ENCODE measurements around the gene SPRYD3.

Gene SPRYD3

DNA sequence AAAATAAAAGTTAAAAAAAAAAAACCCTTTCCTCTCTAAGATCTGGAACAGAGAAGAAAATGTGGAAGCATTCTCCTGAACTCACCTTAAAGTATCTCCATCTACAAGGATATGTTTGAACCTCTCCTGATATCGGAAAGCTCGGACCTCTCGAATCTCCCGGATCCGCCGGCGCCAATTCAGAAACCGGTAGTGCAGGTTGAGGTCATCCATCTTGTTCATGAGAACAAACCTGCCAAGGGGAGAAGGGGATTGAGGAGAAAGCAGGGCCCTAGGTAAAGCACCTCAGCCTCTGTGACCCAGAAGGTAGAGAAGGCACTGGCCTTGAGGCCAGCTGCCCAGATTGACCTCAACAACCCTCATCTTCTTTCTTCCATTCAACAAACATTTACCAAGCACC lies 2.2 kb downstream of the SPRYD3 start:
- DNase-seq = no peak

GRCh38 chr12:53076461-53076860 lies 2.7 kb downstream of the SPRYD3 start:
- DNase-seq = no peak

DNA sequence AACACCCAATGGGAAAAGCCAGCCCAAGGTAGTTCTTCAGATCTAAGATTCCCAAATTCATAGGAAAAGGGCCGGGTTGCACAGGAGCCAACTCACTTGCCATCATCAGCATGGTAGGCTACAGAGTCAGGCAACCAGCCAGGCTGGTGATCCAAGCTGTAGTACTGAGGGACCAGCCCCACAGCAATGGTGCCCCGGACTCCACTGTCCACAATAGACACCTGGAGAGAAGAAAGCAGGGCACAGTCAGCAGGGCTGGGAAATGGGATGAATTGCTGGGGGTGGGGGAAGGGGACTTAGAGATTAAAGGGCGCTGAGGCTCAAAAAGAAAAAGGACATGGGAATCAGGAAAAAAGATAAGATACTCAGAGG lies 4.2 kb downstream of the SPRYD3 start:
- no peak for DNase-seq

DNA sequence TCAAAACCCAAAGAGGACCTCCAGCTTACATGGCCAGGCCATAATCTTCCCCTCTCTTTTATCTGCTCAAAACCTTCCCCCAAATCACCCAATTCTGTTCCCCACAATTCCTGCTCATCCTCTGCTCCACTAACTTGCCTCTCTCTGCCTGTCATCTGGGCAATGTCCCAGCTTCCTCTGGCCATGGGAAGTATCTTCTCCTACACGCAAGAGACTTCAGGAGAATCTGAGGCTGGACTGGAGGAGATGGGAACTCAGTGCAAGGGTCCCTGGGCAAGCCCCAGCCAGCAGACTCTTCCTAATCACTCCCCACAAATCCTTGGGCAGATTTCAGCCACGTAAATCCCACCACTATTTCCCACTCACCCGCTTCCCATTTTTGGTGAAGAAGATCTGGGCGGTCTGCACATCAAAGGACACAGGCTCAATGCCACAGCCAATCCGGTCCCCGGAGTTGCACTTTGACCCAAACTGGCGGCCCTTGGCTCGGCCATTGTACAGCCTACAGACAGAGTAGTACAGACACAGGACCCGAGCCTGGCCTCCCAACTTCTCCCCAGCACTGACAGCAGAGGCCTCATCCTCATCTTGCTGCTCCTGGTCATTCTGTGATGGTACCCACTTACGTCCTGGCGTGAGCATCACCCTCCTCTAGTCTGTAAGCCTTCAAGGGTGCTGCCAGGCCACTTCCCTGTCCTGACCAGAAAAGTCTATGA lies 4.7 kb downstream of the SPRYD3 start:
- DNase-seq = no peak

- DNase-seq = no peak
These were observed 5.3 kb downstream of the SPRYD3 start for GRCh38 chr12:53073881-53074280.

DNA sequence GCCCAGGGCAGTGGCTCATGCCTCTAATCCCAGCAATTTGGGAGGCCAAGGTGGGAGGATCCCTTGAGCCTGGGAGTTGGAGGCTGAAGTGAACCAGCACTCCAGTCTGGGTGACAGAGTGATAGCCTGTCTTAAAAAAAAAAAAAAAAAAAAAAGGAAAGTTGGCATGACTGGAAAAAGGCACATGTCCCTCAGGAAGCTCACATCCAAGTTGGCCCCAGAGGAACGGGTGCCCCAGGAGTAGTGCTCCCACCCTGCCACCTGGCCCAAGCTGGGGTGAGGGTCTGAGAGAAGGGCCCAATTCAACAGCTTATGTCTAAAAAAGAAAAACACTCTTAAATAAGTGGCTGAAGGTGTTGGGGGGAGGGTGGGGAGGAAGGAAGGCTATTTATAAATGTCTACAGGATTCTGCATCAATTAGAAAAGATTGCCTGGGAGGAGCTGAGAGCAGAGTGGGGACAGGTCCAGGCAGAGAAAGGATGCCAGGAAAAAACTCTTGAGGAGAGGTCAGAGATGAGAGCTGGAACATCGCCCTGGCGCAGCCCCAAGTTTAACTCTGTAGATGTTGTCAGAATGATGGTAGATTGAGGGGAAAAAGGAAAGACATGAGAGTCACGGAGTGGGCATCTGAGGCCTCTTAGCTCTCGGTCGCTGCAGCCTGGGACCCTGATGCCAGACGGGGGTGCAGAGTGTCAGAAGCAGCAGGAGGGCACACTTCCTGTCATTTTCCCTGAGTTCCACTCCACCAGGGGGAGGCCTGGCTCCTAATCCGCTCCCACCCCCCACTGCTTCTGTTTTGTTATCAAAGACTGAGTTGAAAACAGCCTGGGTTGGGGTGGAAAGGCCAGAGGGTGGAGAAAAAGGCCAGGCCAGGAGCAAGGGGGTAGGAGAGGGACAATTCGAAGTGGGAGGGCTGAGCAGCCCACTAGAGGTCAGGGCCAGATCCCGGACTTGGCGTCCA lies 7.3 kb downstream of the SPRYD3 start:
- DNase-seq = no peak

GRCh38 chr12:53070877-53071492 lies 8.2 kb downstream of the SPRYD3 start:
- no peak for DNase-seq

- no peak for DNase-seq
These were observed 9.4 kb downstream of the SPRYD3 start for GRCh38 chr12:53069621-53070410.

GRCh38 chr12:53068811-53069585 lies 10.2 kb downstream of the SPRYD3 start:
- no peak for DNase-seq

DNA sequence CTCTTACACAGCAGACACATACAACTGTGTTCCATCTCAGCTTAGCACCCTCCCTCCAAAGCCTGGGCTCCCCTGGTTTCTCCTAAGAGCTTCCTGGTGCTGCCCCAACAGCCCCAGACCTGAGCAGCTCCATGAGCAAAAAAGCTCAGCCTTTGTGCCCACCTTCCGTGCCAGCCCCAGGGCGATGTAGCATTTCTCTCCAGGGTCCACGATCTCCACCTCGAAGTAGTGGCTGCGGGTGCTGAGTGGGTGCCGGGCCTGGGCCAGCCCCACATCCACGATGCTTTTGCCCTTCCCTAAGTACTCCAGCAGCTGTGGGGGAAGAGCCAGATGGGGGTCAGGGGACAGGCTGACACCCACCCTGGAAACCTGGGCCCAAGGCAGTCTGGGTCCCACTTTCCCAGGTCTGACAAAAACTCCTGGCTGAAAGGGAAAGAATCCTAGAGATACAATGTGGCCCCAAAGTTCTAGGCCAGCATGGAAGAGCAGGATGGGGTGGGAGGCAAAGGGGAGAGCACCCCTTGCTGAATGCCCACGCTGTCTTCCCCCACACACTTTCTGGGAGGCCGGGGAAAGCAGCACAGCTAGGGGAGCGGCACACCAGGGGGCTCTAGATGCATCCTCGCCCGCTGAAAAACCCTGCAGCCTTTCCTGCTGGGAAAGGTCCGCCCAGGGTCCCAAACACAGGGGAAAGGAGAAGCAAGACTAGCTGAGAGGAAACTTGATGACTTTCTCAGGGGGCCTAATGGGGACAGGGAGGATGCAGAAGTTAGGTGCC lies 11.0 kb downstream of the SPRYD3 start:
- no peak for DNase-seq

DNA sequence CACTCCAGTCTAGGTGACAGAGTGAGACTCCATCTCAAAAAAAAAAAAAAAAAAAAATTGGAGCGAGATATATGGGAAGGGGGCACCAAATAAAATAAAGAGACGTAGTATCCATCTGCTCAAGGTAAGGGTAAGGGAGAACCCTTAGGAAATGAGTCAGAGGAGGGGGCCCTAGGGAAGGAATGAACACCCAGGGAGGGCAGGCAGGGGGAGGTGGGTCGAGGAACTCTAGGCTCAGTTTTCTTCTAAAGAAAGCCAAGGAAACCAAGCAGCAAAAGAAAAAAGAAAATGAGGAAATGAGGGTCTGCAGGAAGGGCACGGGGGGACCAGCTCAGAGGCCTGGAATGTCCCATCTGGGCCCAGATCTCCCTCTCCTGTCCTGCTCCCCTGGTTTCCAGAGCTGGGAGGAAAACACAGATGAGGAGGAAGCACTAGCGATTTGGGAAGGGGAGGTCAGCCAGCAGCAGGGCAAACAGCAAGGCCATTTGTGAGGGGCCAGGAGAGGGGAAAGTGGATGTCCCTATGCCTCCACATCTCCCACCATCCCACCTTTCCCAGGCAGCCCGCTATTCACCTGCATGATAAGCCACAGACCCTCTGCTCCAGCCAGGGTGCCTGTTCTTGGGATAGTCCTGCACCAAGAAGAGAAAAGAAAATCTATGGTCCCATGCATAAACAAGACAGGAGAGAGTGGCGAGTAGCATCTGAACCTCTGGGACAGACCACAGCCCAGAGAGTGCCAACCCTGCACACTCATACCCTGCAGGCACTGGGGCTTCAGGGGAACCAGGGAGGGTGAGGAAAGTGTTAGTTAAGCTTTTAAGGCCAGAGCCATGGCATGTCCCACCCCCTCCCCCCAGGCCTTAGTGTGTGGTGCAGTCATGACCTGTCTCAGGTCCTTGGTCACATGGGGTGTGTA lies 11.9 kb downstream of the SPRYD3 start:
- no peak for DNase-seq

DNA sequence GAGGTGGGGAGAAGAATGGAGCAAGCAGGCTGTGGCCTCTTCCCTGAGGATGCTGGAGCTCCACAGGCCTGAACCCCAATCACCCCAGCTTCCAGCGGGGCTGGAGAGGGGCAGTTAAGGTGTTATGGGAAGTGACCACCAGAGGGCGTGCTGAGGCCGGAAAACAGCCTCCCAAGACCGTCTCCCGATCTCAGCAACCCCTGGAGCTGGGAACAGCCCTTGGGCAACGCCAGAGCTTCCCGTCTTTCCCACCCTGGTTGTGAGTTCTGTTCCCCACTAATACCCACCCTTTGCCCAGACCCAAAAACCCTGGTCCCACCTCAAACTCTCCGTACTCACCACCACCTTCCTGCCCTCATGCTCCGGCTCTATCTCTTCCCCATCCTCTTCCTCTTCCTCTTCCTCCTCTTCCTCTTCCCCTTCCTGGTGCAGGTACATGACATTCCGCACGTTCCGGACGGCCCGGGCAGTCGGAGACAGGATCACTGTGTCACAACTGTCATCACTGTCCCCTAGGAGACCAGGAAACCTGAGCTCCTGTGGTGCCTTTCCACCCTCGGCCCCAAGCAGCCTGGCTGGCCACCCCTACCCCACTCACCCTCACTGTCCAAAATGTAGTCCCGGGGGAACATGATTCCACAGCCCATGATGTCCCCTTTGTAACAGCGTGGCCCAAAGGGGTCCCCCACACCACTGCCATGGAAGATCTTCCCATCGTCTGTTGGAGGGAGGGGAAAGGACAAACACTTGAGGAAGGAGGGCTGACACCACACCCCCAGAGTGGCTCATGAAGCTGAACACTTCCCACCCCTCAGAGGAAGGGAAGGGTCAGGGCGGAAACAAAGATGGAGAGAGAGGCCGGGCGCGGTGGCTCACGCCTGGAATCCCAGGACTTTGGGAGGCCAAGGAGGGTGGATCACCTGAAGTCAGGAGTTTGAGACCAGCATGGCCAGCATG lies 12.9 kb downstream of the SPRYD3 start:
- peak; percentile 69 for DNase-seq

DNA sequence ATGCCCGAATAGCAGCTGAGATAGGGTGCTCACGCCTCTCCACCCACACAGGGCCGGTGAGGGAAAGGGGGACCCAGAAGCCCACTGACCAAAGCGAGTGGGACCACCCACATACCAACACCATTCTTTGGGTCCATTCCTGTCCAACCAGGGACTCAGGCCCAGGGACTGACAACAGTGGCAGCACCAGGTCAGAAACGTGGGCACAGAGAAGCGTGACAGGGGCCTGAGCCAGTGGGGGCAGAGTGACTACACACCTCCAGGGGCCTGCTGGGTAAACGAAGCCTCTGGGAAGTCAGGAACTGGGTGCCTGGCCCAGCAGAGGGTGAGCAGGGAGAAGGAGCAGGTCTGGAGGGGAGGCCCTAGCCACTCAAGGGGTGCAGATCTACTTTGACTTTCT lies 13.7 kb downstream of the SPRYD3 start:
- no peak for DNase-seq

GRCh38 chr12:53064613-53065436 lies 14.4 kb downstream of the SPRYD3 start:
- DNase-seq = no peak

GRCh38 chr12:53063708-53064612 lies 15.2 kb downstream of the SPRYD3 start:
- no peak for DNase-seq

GRCh38 chr12:53062977-53063707 lies 16.0 kb downstream of the SPRYD3 start:
- no peak for DNase-seq

Measured in activated naive CD4-positive, alpha-beta T cell treated with Interleukin-2 at 50 U/mL for 16 hours (primary cell).